Omental fat pad (tissue), 4 donors: ENCODE data around the gene FNDC7. TPM values are rescaled to one million over a fixed set of nuclear protein-coding genes. Genes with fewer than 3 reads are reported as not detected.

Experiments
- ATAC-seq: fragments of 150-250 bp; one replicate; pipeline ENCODE4 v1.9.1; 2016; ENCODE audit warnings: mild to moderate bottlenecking, moderate library complexity; ENCODE audit not compliant: low FRiP score
- DNase-seq: peaks from one replicate; pipeline ENCODE4 v3.0.0-alpha.2; 2019; ENCODE audit warnings: low spot score
- CTCF ChIP-seq, 3 donors: fragments of 450-650 bp; IDR thresholded peaks; one replicate each; pipeline ENCODE4 v1.5.1; 2016 to 2017; ENCODE audit warnings: antibody characterized with exemption in 3 of 3, mild to moderate bottlenecking in 3 of 3, moderate library complexity in 2 of 3
- total RNA-seq, 4 donors: library from RNA; depleted of rRNA; stranded (reverse); fragments of >200 nt; gene quantifications; one replicate each; pipeline ENCODE4 v1.1.0, GENCODE V29; 2016

FNDC7 gene
- total RNA-seq, 4 donors from 2014 or later: not detected

GRCh38 chr1:108785264-108785663 lies 72.6 kb downstream of the FNDC7 start:
- no peak for TF ChIP-seq CTCF (IDR thresholded peaks at IDR 0.05)

GRCh38 chr1:108785880-108786279 lies 73.2 kb downstream of the FNDC7 start:
- no peak for TF ChIP-seq CTCF (IDR thresholded peaks at IDR 0.05)
- no peak for DNase-seq
- no peak for ATAC-seq

More at GRCh38 chr1:108785264-108785663, 72.6 kb downstream of the FNDC7 start:
- no peak for ATAC-seq
- DNase-seq: no peak

GRCh38 chr1:108791790-108792189 lies 79.1 kb downstream of the FNDC7 start:
- ATAC-seq (no peak), DNase-seq (no peak)
- TF ChIP-seq CTCF (IDR thresholded peaks at IDR 0.05): no peak

Other genes with a start within 250 kb of the FNDC7 start
- gene EEIG2, start 152.8 kb upstream of the FNDC7 start, total RNA-seq: 10 to 100 TPM; 14.3 to 25.5 (median 17.8) TPM
- 1 to 10 TPM; 2.8 to 4.9 (median 4.5) TPM for gene HENMT1, start 51.8 kb upstream of the FNDC7 start, total RNA-seq
- gene PRPF38B, start 20.6 kb upstream of the FNDC7 start, total RNA-seq: 10 to 100 TPM; 17.6 to 41.6 (median 30.6) TPM
- gene STXBP3, start 33.8 kb downstream of the FNDC7 start, total RNA-seq: 100 to 1,000 TPM in 1 of 4 donors, 10 to 100 TPM in 3; 38.3 to 103 (median 52.8) TPM
- gene AKNAD1, start 144.2 kb downstream of the FNDC7 start, total RNA-seq: under 1 TPM in 1 of 4 donors, not detected in 3; 0.84 TPM
- 10 to 100 TPM in 2 of 4 donors, 1 to 10 TPM in 2; 4.0 to 24.4 (median 8.7) TPM for gene GPSM2, start 164.1 kb downstream of the FNDC7 start, total RNA-seq